Gastrocnemius medialis (tissue), 4 donors: ENCODE data around the gene UTS2B. TPM values are rescaled to one million over a fixed set of nuclear protein-coding genes. Genes with fewer than 3 reads are reported as not detected.

Source experiments
- ATAC-seq, 2 donors: fragments of 150-250 bp; one replicate each; pipeline ENCODE4 v1.9.1; 2016
- DNase-seq, 2 donors: peaks; one replicate each; pipeline ENCODE4 v3.0.0-alpha.2; 2019
- H3K27ac ChIP-seq, 4 donors: fragments of 200-600 bp; sonication (generic); 1 replicate in 1 of 4; 2 replicates in 3 of 4; pipeline ENCODE4 v1.5.1; 2016 to 2018; ENCODE audit warnings: mild to moderate bottlenecking in 2 of 4, moderate library complexity in 1 of 4
- H3K27me3 ChIP-seq, 3 donors: fragments of 200-600 bp; sonication (generic) in 2 of 3; 1 replicate in 1 of 3; 2 replicates in 2 of 3; pipeline versions ENCODE4 v1.5.1 to v1.6.0; 2016 to 2019; ENCODE audit warnings: mild to moderate bottlenecking in 1 of 3, moderate library complexity in 1 of 3
- H3K36me3 ChIP-seq, 2 donors: fragments of 200-600 bp; sonication (generic) in 1 of 2; one replicate each; pipeline ENCODE4 v1.5.1; 2017 to 2018
- H3K4me1 ChIP-seq, 2 donors: fragments of 200-600 bp; sonication (generic) in 1 of 2; one replicate each; pipeline ENCODE4 v1.5.1; 2016 to 2017; ENCODE audit warnings: mild to moderate bottlenecking in 2 of 2
- H3K4me3 ChIP-seq, 4 donors: fragments of 200-600 bp; sonication (generic) in 3 of 4; 1 replicate in 1 of 4; 2 replicates in 3 of 4; pipeline ENCODE4 v1.5.1; 2016 to 2019; ENCODE audit warnings: mild to moderate bottlenecking in 2 of 4
- H3K9me3 ChIP-seq, 3 donors: fragments of 200-600 bp; sonication (generic) in 2 of 3; 1 replicate in 1 of 3; 2 replicates in 2 of 3; pipeline ENCODE4 v1.5.1; 2016 to 2019
- CTCF ChIP-seq, 5 experiments: fragments of 450-650 bp in 3 of 5; fragments of 200-600 bp in 2 of 5; sonication (generic) in 2 of 5; IDR thresholded peaks in 4 of 5; conservative IDR thresholded peaks in 1 of 5; 1 replicate in 4 of 5; 2 replicates in 1 of 5; pipeline ENCODE4 v1.5.1; 2016 to 2019; ENCODE audit warnings: antibody characterized with exemption in 5 of 5, mild to moderate bottlenecking in 3 of 5, moderate library complexity in 3 of 5
- POLR2A ChIP-seq, 2 donors: fragments of 450-650 bp; IDR thresholded peaks; one replicate each; pipeline ENCODE4 v1.6.1; 2017; ENCODE audit warnings: antibody characterized with exemption in 2 of 2, mild to moderate bottlenecking in 2 of 2, moderate library complexity in 2 of 2
- in situ Hi-C, 4 donors: fragments of 200-750 bp; cut with MboI; loops; one replicate each; pipeline versions ENCODE4 v1.15.0 to v1.8.0; 2017; ENCODE audit warnings: low sequenced_read_pairs in 4 of 4
- intact Hi-C: fragments of 100-400 bp; cut with DNase I; formaldehyde crosslinking; loops from one replicate; pipeline ENCODE4 v1.15.1; 2023; ENCODE audit warnings: low total_unique reads
- total RNA-seq, 4 donors: library from RNA; depleted of rRNA; stranded (reverse); fragments of >200 nt; gene quantifications; one replicate each; pipeline versions ENCODE4 v1.1.0 to v1.2.3, GENCODE V29; 2016

Gene UTS2B
- total RNA-seq, 4 donors from 2014 or later = not detected

- no peak for TF ChIP-seq POLR2A (IDR thresholded peaks at IDR 0.05)
- TF ChIP-seq CTCF (IDR thresholded peaks at IDR 0.05 in 4 of 5, conservative IDR thresholded peaks at IDR 0.05 in 1 of 5) = no peak
- in situ Hi-C loops (loop anchor here in 1 of 4 donors (25.0 kb wide), 1 partner anchor 160 kb away; no protein-coding TSS in a partner anchor), intact Hi-C loops (no loop called here)
Measured at GRCh38 chr3:191227541-191227940, 102.8 kb downstream of the UTS2B start.

GRCh38 chr3:191221638-191222037 lies 108.7 kb downstream of the UTS2B start:
- Histone ChIP-seq H3K27me3 (no peaks in the 10 kb centered on the region), H3K9me3 (no peaks in the 10 kb centered on the region), H3K4me1 (no peaks in the 10 kb centered on the region), H3K4me3 (no peak overlapping the region), H3K27ac (no peak overlapping the region), H3K36me3 (no peaks in the 10 kb centered on the region)
- intact Hi-C loops = no loop called here
- no peak for DNase-seq
- ATAC-seq = no peak
- TF ChIP-seq POLR2A (IDR thresholded peaks at IDR 0.05) (no peak), CTCF (IDR thresholded peaks at IDR 0.05 in 4 of 5, conservative IDR thresholded peaks at IDR 0.05 in 1 of 5) (no peak)
- in situ Hi-C loops = no loop called here

More at GRCh38 chr3:191227541-191227940, 102.8 kb downstream of the UTS2B start:
- Histone ChIP-seq H3K4me1 (no peaks in the 10 kb centered on the region), H3K36me3 (no peaks in the 10 kb centered on the region), H3K27me3 (no peaks in the 10 kb centered on the region), H3K4me3 (no peak overlapping the region), H3K9me3 (no peaks in the 10 kb centered on the region), H3K27ac (no peak overlapping the region)
- DNase-seq = no peak
- ATAC-seq = no peak

- intact Hi-C loops (no loop called here), in situ Hi-C loops (no loop called here)
- no peaks in the 10 kb centered on the region for H3K4me1 ChIP-seq
- DNase-seq (no peak), ATAC-seq (no peak)
- H3K36me3 ChIP-seq = no peaks in the 10 kb centered on the region
- no peaks in the 10 kb centered on the region for H3K27me3 ChIP-seq
- H3K4me3 ChIP-seq = no peak overlapping the region
- no peaks in the 10 kb centered on the region for H3K9me3 ChIP-seq
- TF ChIP-seq POLR2A (IDR thresholded peaks at IDR 0.05) = no peak
- TF ChIP-seq CTCF (IDR thresholded peaks at IDR 0.05 in 4 of 5, conservative IDR thresholded peaks at IDR 0.05 in 1 of 5) = no peak
- no peak overlapping the region for H3K27ac ChIP-seq
Measured at GRCh38 chr3:191220908-191221307, 109.4 kb downstream of the UTS2B start.

GRCh38 chr3:191217301-191217700 lies 113.0 kb downstream of the UTS2B start:
- Histone ChIP-seq H3K4me1 (no peaks in the 10 kb centered on the region), H3K9me3 (no peaks in the 10 kb centered on the region), H3K27ac (no peak overlapping the region), H3K27me3 (no peaks in the 10 kb centered on the region), H3K36me3 (no peaks in the 10 kb centered on the region), H3K4me3 (no peak overlapping the region)
- in situ Hi-C loops (no loop called here), intact Hi-C loops (no loop called here)
- no peak for TF ChIP-seq POLR2A (IDR thresholded peaks at IDR 0.05)
- DNase-seq (no peak), ATAC-seq (no peak)

Other genes with a start within 250 kb of the UTS2B start
- under 1 TPM in 1 of 4 donors, not detected in 3; 0.07 TPM for gene OSTN, start 131.3 kb downstream of the UTS2B start, total RNA-seq
- gene CCDC50, start 1.1 kb downstream of the UTS2B start, total RNA-seq = 10 to 100 TPM; 45.0 to 69.9 (median 64.2) TPM
- not detected for gene PYDC2, start 130.6 kb upstream of the UTS2B start, total RNA-seq